HG02759 (cell line): ENCODE measurements around the gene BEND3.

Source experiments
- ATAC-seq: cut with Tn5 transposase; IDR thresholded peaks from one replicate; pipeline ENCODE4 v1.9.1; 2021; ENCODE audit warnings: mild to moderate bottlenecking, moderate library complexity; ENCODE audit not compliant: unreplicated experiment

BEND3 gene

DNA sequence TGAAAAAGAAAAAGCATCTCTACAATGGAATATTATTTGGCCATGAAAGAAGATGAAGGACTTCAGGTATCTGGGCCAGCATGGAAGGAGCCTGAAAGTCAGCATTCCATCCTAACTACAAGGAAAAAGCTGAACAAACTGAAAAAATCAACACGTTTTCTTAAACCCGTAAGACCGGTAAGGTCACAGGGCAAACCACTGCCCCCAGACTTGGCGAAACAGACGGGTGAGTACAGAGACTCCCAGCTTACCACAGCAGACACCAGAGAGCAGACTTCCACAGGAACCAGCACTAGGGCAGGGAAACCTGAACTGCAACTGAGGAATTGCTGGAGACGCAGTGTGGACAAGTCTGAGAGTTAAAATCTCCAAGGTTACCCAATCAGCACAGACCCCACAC, 31.4 kb downstream of the BEND3 start:
- ATAC-seq, result no peak

DNA sequence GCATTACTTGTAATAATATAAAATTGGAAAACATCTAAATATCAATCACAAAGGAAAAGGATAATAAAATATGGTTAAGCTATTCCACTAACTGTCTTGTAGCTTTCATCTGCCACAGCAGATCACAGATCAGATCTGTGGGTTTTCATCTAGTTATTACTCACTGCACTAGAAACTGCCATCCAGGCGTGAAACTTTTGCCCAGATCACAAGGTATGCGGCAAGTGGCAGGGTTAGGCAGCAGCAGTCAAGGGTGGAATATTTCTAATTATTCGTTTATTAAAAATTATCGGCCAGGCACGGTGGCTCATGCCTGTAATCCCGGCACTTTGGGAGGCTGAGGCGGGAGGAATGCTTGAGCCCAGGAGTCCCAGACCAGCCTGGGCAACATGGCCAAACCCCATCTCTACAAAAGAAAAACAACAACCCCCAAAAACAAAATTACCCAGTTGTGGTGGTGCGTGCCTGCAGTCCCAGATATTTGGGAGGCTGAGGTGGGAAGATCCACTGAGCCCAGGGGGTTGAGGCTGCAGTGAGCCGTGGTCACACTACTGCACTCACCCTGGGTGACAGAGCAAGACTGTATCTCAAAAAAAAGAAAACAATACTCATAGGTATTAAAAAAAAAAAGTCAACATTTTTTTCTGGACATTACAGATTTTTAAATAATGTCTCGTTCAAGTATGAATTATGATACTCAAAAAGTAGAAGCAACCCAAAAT, 32.1 kb downstream of the BEND3 start:
- peak; percentile 86 for ATAC-seq

DNA sequence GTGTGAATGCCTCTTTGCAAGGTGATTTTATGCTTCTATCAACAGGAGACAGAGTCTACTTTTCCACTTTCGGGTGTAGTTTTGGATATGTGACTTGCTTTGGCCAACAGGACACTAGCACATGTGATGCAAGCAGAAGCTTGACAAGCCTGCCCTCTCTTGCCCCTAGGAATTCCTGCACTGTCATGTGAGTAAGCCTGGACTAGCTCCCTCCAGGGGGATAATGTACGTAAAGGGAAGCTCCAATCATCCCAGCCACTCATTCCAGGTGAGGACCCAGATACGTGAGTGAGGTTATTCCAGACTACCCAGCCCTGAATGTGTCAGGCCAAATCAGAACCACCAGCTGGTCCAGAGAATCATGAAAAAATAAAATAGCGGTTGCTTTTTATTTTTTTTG, 33.3 kb downstream of the BEND3 start:
- ATAC-seq, result no peak

DNA sequence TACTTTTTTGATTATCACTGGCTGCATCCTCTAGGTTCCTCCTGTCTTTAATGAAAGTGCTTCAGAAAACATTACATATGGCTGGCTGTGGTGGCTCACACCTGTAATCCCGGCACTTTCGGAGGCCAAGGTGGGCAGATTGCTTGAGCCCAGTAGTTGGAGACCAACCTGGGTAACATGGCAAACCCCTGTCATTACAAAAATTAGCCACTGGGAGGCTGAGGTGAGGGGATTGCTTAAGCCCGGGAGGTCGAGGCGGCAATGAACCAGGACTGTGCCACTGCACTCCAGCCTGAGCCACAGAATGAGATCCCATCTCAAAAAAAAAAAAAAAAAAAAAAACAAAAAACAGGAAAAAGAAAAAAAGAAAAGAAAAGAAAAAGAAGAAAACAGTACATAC, 35.3 kb downstream of the BEND3 start:
- no peak for ATAC-seq

GRCh38 chr6:107079429-107079828, 35.9 kb downstream of the BEND3 start:
- no peak for ATAC-seq

DNA sequence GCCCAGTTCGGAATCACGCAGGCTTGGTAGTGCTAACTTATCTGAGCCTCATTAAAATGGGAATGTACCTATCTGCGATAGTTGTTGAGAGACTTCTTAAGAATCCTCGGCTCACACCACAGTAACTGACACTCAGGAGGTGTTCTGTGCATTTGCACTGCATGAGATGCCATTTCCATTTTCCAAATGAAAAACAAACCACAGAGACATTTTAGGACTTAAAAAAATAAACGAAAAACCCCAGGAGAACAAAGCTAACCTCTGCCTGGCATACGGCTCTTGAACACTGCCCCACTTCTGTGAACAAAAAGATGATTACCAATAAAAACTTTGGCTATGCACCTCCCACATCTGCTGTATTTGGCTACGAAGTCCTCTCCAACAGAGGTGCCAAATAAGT, 37.6 kb downstream of the BEND3 start:
- ATAC-seq, result no peak

- no peak for ATAC-seq
Observed at GRCh38 chr6:107075951-107076381, 39.3 kb downstream of the BEND3 start.

DNA sequence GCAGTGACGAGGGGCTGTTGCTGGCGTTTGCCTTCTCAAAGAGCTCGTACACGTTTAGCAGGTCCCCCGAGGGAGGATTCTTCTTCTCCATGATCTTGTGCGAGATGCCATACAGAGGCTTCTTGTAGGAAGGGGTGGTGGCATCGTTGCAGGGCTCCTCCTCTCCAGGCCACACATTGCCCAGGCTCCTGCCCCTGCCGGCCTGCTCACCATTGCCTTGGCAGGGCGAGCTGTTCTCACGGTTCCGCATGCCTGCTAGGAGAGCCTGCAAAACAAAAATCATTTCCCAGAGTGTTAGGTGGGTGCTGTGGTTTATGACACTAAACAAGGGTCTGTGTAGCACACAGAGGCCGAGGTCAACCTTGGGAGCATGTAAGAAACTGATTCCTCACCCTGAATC, 44.6 kb downstream of the BEND3 start:
- no peak for ATAC-seq

- no peak for ATAC-seq
Observed at GRCh38 chr6:107069631-107070548, 45.4 kb downstream of the BEND3 start.

DNA sequence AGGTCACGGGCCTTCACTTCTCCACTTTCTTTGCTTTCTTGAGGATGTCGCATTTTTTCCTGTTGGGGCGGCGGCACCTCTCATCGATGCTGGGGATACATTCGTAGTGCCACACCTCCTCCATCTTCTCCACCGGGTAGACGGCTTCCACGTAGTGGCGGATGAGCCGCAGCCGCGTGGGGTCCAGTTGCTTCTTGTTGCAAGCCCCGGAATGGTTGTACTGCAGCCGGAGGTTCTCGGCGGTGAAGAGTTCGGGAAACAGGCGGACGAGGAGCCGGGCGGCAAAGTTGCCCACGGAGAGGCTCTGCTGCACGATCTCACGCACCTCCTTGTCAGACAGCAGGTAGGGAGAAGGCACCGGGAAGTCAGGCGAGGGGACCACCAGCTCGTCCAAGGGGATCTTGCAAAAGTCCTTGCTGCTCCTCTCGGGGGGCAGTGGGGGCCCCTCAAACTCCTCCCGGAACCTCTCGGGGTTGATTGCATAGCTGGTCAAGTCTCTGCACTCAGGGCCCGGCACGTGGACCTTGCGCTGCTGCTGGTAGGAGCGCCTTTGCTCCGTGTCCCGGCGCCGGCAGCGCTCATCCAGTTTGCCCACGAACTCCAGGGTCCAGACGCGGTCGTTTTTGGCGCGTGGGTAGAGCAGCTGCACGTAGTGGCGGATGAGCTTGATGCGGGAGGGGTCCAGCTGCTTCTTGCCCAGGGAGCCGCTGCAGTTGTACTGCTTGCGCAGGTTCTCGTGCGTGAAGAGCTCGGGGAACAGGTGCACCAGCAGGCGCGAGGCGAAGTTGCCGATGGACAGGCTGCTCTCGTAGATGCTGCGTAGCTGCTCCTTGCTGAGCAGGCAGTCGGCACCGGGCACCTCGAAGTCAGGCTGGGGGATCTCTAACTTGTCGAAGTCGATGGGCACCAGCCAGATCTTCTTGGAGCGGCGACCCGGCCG, 46.4 kb downstream of the BEND3 start:
- ATAC-seq, result no peak

- no peak for ATAC-seq
Observed at GRCh38 chr6:107066697-107067659, 48.3 kb downstream of the BEND3 start.

DNA sequence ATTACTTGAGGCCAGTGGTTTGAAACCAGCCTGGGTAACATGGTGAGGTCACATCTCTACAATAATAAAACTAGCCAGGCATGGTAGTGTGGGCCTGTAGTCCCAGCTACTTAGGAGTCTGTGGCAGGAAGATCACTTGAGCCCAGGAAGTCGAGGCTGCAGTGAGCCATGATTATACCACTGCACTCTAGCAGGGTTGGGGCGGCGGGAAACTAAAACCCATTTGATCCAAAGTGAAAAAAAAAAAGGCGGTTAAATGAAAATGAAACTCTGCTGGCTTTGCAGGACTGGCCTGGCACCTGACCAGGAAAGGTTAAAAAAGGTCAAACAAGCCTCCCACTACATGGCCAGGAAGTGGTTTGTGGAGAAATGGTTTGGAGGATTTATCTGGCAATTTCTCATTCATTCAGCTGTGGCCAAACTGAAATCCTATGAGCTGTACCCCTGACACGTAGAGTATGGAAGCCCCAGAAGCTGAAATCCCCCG, 50.7 kb downstream of the BEND3 start:
- ATAC-seq, result peak; percentile 45

- ATAC-seq, result no peak
Observed at GRCh38 chr6:107062691-107063090, 52.6 kb downstream of the BEND3 start.

DNA sequence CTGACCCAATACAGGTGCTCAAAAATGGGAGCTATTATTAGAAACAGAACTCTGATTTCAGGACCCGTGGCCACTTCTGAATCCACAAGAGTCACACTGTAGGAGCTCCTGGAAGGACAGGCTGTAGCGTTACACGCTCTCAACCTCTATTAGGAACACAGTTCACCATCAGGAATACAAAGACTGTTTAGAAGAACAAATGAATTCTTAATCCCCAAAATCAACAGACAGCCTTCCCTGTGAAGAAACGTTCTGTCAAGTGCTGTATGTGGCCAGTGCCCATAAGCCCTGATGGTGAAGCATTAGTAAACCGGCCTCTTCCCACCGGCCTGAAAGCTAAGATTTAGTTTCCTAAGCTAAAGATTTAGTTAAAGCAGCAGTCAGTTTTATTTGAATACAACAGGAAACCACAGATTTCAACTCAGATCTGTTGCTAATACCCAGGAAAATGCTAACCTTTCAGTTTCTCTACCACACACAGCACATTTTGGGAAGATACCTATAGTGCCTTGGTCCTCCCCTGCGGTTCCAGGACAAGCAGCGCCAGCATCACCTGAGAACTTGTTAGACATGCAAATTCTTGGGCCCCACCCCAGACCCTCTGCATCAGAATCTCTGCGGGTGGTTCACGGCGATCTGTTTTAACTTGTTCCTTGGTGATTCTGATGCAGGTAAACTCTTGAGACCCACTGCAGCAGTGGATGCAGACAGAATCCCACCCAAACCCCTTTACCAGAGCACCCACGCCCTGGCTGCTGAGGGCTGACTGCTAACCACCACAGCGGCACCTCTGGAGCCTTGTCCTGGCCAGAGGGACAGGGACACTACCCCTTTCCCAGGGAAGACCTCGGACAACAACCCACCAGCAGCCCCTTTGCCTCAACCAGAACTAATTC, 53.9 kb downstream of the BEND3 start:
- peak; percentile 50 for ATAC-seq

DNA sequence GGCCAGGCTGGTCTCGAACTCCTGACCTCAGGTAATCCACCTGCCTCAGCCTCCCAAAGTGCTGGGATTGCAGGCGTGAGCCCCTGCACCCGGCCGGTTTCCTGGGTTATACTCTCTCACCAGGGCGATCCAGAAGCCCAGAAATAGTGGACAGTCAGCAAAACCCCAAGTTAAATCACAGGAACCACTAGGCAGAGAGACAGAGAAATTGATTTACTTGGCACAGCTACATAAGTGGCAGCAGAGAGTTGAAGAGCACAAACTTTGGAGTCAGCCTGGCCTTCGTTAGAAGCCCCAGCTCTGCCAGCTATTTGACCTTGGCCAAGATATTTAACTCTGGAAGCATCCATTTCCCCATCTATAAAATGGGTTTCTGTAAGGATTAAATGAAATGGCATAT, 54.6 kb downstream of the BEND3 start:
- no peak for ATAC-seq

DNA sequence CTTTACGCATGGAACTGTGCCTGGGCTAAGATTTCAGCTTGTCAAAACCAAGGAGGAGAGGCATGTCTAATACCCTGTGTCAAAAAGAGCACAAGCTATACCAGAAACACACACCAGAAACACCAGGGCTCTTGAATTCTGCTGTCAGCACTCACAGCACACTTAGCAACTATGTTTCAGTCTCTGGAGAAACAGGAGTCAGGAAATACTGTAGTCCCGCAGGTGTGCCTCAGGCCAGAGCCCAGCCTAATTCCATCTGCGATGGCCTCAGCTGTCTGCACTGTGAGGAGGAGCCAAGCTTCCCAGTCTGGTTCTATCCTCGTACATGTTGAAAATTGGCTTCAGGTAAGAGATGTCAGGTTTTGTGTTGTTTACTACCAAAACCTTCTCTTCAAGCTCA, 55.7 kb downstream of the BEND3 start:
- no peak for ATAC-seq

DNA sequence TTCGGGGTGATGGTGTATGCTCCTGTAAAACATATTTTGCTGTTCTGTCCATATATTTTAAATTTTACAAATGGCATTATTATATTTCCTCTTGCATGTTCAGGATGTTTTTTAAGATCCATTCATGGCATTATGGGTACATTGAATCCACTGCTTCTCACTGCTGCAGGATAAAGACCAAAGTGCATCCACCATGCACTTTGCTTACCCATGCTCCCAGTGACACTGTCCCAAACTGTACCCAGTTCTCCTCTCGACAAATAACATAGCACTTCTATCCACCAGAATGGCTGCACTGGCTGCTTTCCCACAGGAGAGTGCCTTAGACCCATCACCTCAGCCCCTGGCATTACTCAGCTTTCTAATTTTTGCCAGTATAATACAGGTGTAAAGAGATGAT, 57.6 kb downstream of the BEND3 start:
- no peak for ATAC-seq

GRCh38 chr6:107056796-107057195, 58.5 kb downstream of the BEND3 start:
- ATAC-seq, result no peak

DNA sequence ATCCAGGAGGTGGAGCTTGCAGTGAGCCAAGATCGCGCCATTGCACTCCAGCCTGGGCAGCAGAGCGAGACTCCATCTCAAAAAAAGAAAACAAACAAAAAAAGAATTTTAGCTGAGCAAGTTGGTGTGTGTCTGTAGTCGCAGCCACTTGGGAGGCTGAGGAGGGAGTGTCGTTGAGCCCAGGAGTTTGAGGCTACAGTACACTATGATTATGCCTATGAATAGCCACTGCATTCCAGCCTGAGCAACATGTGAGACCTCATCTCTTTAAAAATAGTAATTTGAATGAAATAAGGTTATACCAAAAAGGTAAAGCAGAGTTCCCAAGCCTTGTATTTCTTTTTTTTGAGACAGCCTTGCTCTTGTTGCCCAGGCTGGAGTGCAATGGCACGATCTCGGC, 67.5 kb downstream of the BEND3 start:
- no peak for ATAC-seq
